NCI-H446 (cell line): ENCODE results near the gene TIFAB.

ENCODE experiments used
- DNase-seq, 2 experiments: peaks; one replicate each; lab custom pipeline; 2025; lab: John Stamatoyannopoulos, UW

The TIFAB gene

GRCh38 chr5:135458356-135458755, 6.2 kb upstream of the TIFAB start:
- no peak for DNase-seq

GRCh38 chr5:135457424-135458071, 5.4 kb upstream of the TIFAB start:
- peak in 1 of 2 experiments; percentile 57 for DNase-seq

- no peak for DNase-seq
Measured at GRCh38 chr5:135456238-135457099, 4.3 kb upstream of the TIFAB start.

GRCh38 chr5:135455876-135456237, 3.7 kb upstream of the TIFAB start:
- no peak for DNase-seq

GRCh38 chr5:135454946-135455345, 2.8 kb upstream of the TIFAB start:
- no peak for DNase-seq

GRCh38 chr5:135453613-135454012, 1.5 kb upstream of the TIFAB start:
- DNase-seq: no peak

- DNase-seq: no peak
Measured at GRCh38 chr5:135451581-135452320, 400 bp downstream of the TIFAB start.

GRCh38 chr5:135450952-135451351, 1.2 kb downstream of the TIFAB start:
- no peak for DNase-seq

GRCh38 chr5:135450336-135450735, 1.8 kb downstream of the TIFAB start:
- no peak for DNase-seq

- no peak for DNase-seq
Measured at GRCh38 chr5:135449644-135450043, 2.5 kb downstream of the TIFAB start.

- DNase-seq: no peak
Measured at GRCh38 chr5:135448791-135449507, 3.2 kb downstream of the TIFAB start.

GRCh38 chr5:135448071-135448739, 3.9 kb downstream of the TIFAB start:
- DNase-seq: no peak

- DNase-seq: no peak
Measured at GRCh38 chr5:135447298-135447929, 4.7 kb downstream of the TIFAB start, which contains the start of gene DCANP1. DCANP1 (minus strand) TSS chr5:135447348; CDS start chr5:135447108, 240 bp downstream.

- no peak for DNase-seq
Measured at GRCh38 chr5:135446615-135447014, 5.5 kb downstream of the TIFAB start.

GRCh38 chr5:135446206-135446605, 5.9 kb downstream of the TIFAB start:
- DNase-seq: no peak

- no peak for DNase-seq
Measured at GRCh38 chr5:135445306-135445985, 6.7 kb downstream of the TIFAB start.

- DNase-seq: no peak
Measured at GRCh38 chr5:135444881-135445280, 7.3 kb downstream of the TIFAB start.

GRCh38 chr5:135444360-135444759, 7.8 kb downstream of the TIFAB start:
- no peak for DNase-seq

GRCh38 chr5:135443161-135443960, 8.8 kb downstream of the TIFAB start:
- no peak for DNase-seq
